GM19025 (cell line): ENCODE measurements around the gene CCDC61.

ENCODE experiments used
- ATAC-seq: cut with Tn5 transposase; IDR thresholded peaks from one replicate; pipeline ENCODE4 v1.9.1; 2021; ENCODE audit warnings: mild to moderate bottlenecking, low read depth, moderate library complexity; ENCODE audit not compliant: unreplicated experiment

CCDC61 gene

DNA sequence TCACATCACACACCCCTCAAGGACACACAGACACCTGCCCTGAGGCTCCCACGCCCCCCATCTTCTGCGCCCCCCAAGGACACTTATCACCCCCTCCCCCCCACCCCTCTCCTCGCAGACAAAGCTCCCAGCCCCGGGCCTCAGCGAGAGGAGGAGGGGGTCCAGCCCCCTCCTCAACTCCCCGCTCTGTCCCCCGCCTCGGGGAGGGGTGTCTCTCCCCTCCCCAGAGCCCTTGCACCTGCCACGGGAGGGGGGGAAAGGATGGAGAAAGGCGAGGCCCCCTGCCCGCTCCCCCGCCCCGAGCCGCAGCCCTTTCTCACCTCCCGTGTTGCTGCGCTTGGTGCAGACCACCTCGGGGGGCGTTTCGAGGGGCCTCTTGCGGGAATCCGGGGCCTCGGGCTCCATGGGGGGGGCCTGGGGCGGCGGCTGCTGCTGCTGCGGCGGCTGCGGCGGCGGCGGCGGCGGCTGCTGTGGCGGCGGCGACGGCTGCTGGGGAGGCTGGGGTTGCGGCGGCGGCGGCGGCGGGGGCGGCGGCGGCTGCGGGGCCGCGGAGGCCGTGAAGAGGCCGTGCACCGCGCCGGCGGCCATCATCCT is 22.2 kb upstream of the CCDC61 start:
- no peak for ATAC-seq

DNA sequence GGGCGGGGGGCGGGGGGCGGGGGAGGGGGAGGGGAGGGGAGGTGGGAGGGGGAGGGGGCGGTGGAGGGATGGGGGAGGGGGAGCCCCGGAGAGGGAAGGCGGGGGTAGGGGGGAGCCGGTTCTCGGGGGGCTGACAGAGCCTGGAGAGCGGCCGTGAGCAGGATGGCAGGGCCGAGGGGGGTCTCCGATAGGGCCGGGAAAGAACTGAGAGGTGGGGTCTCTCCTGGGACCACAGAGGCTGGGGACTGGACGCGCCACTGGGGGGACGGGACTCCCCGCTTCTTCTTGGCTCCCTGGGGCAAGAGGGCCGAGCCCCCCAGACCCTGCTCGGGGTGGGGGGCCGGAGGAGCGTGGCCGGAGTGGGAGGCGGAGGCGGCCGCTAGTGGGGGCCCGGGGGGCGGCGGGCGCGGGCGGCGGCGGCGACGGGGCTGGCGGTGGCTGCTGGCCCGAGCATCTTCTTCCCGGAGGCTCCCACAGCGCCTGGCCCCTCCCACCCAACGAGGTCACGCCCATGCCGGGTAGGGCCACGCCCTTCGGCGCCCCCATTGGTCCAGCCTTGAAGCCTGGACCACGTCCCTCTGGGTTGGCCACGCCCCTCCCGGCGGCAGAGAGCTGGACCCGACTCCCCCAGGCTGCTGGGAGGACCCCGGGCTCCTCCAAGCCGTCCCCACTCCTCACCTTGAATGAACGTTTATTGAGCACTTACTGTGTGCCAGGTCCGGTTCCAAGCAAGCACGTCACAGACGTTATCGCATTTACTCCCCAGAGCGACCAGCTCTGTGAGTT is 21.5 kb upstream of the CCDC61 start, which contains the start of gene NOVA2:
Gene NOVA2 (minus strand): TSS at position 313 of the 786 bp plus-strand sequence. CDS start 514 bp downstream, outside the sequence.
- ATAC-seq: no peak

DNA sequence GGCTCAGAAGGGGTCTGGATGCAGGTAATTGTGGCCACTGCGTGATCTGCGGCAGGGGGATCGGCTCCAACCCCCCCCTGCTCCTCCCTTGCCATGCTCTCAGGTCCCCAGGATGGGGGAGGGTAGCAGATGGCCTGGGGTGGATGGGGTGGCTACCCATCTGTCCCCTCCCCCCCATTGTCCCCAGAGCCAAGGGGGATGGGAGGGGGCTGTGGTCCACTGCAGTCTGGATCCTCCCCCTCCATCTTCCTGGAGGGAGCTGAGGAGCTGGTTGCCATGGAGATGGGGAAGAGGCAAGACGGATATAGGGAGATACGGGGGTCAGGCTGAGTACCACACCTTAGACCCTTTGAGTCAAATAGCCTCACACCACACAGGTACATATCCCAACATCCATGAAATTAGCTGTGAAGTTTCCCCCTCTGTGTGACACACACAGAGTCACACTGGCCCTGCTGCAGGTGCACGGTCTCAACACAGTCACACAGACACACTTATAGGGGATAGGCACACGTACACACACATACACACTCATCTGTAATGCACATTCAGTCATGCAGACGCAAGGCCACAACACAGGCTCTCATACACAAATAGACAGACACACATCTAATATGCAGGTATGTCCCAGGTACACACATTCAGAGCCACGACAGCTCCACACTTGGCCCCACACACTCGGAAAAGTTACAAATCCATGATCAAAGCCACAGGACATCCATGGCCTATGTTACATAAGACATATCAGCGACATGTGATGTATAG is 19.8 kb upstream of the CCDC61 start:
- ATAC-seq: no peak

DNA sequence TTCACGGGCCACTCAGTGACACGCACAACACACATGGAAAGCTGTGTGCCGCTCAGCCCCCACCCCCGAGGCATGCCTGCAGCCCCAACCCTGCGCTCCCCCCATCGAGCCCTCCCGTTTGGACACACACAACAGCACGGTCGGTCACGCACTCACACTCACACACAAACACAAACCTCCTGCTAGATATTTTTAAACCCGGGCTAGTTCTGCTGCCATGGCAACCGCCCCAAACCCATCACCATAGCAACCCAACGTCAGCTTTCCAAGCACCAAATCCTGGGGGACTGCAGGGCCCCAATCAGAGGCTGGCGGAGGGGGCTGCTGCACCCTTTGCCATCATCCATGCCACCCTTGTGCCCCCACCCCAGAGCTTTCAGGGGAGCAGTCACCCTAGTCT is 19.1 kb upstream of the CCDC61 start:
- ATAC-seq: no peak

DNA sequence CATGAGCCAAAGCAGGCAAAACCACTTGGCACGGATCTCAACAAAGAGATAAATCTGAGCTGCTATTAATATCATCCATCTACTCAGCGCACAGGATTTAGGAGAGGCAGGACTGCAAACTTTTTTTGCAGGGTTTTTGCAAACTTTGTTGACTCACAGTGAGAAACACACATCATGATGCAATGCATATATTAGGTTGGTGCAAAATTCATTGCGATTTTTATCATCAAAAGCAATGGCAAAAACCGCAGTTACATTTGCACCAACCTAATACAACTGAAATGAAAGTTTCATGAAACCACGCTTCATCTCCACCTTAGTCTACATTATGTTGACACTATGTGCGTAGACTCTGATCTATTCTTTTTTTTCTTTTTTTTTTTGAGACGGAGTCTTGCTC is 17.1 kb upstream of the CCDC61 start:
- ATAC-seq: no peak

DNA sequence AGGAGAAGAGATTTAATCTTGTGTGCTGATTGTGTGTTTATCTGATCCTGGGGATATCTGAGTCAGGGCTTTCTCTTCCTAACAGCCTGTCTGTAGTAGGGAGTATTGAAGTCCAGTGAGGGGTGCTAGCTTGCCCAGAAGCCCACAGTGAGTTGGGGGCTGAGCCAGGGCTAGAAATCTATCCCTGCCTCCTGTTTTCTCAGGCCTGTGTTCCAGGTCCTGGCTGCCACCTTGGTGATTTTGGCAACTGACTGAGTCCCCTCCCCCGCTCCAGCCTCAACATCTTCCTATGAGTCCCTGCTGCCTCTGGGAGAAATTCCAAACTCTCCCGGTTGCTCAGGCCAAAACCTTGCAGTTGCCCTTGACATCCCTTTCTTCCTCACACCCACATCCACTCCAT is 13.9 kb upstream of the CCDC61 start:
- ATAC-seq: no peak

DNA sequence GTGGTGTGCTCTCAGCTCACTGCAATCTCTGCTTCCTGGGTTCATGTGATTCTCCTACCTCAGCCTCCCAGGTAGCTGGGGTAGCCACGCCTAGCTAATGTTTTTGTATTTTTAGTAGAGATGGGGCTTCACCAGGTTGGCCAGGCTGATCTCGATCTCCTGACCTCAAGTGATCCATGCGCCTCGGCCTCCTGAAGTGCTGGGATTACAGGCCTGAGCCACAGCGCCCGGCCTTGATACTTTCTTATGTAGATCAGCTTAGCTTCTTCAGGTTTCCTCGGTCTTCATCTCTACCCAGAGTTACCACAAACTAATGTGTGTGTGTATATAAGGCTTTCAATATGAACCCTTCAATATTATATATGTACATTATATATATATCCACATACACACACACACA is 9.9 kb upstream of the CCDC61 start:
- no peak for ATAC-seq

DNA sequence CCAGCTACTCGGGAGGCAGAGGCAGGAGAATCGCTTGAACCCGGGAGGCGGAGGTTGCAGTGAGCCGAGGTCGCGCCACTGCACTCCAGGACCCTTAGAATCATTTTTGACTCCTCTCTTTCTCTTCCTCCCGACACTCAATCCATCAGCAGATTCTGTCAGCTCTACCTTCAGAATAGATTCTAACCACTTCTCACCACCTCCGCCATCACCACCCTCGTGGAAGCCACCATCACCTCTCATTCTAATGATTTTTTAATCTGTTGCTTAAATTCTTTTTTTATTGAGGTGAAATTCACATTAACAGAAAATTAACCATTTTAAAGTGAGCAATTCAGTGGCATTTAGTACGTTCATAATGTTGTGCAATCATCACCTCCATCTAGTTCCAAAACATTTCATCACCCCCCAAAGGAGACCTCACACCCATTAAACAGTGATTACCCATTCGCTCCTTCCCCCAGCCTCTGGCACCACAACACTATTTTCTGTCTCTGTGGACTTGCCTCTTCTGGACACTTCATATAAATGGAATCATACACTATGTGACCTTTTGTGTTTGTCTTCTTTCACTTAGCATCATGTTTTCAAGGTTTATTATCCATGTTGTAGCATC is 5.0 kb upstream of the CCDC61 start:
- ATAC-seq: no peak

DNA sequence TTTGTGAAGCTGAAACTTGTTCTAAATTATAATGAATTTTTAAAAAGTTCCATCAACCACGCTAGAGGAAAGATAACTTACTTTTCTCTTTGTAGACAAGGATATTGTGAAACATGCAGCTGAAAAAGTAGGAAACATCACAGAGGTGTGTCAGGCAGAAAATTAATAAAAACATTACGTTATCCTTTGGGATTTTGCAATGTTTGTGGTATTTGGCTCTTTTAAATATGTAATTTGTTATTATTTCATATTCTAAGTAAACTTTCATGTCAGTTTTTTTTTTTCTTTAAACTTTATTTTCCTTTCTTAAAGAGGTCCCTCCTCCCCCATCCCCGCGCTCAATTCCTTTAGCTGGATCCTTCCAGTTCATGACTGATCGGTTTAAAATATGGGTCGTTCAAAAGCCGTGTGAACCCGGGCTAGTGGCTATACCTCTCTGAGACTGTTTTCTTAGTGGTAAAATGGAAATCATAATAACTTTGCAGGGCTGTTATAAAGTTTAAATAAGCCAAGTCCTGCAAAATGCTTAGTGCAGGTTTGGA is 740 bp upstream of the CCDC61 start:
- ATAC-seq: no peak

DNA sequence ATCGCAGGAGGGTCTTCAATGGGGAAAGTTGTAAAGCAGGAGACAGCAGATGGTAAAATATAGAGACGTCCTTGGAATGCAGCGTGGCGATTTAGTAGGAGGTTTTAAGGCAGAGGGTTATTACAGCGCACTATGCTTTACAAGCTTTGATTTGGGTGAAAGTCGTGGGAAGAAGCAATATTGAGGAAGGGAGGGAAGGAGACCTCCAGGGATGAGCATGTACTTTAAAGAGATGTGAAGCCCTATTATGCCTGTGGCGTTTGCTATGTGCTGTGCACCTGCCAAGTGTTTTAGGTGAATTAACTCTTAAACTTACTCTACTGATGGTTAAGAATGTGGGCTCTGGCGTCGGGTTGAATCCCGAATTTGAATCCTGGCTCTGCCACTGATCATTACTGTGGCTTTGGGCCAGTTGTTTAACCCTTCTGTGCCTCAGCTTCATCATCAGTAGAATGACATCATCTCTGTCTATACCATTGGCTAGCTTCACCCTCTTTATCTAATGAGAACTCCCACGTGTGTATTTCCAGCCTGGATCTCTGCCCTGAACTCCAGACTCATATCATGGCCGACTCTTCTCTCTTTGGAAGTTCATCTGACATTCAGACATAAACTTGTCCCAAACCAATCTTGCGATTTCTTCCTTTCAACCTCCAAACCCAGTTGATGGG is 583 bp downstream of the CCDC61 start:
- no peak for ATAC-seq

DNA sequence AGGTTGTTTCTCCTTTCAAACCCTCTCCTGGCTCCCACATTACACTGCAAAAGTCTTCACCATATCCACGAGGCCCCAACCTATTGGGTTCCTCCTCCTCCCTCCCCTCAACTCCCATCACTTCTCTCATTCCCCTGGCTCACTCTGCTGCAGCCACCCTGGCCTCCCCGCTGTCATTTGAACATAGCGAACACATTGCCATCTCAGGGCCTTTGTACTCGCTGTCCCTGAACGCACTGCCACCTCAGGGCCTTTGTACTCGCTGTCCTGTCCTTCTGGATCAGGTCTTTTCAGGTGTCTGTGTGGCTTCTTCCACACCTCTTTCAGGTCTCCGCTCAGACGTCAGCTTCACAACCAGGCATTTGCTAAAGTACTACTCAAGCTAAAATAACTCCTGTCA is 1.7 kb downstream of the CCDC61 start:
- no peak for ATAC-seq

DNA sequence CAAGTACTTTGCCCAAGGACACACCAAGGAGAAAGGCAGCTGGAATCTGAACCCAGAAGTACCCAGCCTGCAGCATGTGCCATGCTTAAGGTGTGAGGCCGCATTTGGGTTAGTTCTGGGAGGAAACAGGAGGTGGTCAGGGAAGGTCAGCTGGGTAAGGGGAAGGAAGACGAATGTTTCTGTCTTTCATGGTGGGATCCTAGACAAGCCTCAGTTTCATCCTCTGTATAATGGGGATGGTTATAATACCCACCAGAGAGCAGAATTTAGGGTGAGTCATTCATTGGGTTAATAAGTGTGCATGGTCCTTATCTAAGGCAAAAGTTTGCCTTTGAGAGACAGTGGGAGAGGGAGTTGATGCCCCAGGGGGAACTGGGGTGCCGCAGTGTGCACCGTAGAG is 3.6 kb downstream of the CCDC61 start:
- ATAC-seq: no peak

DNA sequence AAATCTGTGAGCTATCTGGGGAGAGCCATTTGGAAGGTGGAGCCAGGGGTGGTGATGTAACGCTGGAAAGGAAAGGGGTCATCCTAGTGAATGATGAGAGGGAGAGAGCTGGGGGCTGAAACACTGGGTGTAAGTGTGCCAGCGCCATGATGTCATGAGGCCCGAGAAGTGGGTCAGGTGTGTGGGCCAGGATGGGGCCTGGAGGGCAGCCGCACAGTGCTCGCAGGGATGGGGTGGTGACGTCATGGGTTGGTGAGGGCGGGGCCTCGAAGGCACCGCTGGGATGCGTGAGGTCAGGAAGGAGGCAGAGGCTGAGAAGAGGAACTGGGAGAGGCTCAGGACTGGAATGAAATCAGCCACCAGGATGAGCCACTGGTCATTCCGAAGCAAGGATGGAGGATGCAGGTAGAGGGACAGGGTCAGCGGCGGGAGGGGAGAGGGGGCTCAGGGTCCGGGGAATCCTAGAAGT is 4.4 kb downstream of the CCDC61 start:
- no peak for ATAC-seq

DNA sequence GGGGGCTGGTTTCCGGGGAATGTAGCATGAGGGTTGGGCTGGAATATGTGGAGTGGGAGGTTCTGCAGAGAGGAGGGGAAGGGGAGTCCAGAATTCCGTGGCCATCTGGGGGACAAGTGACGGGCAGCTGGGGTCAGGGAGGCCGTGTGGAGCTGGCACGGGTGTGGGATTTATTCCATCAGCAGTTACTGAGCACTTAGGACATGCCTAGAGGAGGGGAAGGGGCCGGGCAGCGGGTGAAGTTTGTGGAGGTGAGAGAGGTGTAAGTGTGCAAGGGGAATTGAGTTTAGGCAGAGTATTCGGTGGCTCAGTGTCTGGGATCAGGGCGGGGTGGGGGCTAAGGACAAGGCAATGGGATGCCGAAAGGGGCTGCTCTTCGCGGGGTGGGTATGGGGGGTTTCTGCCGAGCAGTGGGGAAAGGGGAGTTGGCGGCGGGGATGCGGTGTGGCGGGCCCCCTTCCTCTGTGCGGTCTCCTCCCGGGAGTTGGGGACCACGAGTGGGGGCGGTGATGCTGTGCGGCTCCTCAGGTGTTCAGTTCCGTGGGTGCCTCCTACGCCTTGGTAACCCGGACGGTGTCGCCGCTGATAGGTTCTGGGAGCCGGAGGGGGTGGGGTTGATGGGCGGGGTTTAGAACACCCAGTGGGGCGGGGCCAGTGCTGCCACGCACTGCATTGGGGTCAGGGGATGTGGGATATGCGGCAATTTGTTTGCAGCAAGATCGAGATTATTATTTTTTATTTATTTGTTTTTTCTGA is 5.4 kb downstream of the CCDC61 start:
- ATAC-seq: no peak

DNA sequence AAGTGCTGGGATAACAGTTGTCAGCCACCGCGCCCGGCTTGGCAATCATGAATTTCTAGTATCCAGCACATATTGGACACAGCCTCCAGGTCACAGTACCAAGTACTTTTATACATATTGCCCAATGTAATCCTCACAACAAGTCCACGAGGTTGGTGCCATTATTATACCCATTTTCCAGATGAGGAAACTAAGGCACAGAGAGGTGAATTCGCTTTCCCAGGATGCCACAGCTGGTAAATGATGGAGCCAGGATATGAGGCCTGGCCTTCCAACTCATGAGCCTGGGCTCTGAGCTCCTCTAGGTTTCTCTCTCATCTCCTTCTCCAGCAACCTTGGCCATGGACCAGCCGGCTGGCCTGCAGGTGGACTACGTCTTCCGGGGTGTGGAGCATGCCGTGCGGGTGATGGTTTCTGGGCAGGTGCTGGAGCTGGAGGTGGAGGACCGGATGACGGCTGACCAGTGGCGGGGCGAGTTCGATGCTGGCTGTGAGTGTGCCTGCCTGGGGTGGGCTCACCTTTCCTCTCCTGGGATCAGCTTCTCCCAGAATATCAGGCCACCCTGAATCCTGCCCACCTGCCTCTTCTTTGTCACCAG is 7.5 kb downstream of the CCDC61 start:
- ATAC-seq: no peak

DNA sequence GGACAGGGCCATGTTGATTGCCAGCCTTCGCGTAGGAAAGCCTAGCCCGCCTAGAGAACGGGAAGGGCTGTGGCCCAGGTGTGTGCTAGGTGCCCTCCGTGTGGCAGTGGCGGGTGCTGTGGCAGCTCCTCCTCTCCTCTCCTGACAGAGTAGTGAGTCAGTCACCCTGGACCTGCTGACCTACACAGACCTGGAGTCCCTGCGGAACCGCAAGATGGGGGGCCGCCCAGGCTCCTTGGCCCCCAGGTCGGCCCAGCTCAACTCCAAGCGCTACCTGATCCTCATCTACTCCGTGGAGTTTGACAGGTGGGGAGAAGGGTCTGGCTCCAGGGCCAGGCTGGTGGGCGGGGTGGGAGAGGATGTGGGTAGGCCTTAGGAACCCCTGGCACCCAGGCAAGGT is 11.1 kb downstream of the CCDC61 start:
- ATAC-seq: no peak

DNA sequence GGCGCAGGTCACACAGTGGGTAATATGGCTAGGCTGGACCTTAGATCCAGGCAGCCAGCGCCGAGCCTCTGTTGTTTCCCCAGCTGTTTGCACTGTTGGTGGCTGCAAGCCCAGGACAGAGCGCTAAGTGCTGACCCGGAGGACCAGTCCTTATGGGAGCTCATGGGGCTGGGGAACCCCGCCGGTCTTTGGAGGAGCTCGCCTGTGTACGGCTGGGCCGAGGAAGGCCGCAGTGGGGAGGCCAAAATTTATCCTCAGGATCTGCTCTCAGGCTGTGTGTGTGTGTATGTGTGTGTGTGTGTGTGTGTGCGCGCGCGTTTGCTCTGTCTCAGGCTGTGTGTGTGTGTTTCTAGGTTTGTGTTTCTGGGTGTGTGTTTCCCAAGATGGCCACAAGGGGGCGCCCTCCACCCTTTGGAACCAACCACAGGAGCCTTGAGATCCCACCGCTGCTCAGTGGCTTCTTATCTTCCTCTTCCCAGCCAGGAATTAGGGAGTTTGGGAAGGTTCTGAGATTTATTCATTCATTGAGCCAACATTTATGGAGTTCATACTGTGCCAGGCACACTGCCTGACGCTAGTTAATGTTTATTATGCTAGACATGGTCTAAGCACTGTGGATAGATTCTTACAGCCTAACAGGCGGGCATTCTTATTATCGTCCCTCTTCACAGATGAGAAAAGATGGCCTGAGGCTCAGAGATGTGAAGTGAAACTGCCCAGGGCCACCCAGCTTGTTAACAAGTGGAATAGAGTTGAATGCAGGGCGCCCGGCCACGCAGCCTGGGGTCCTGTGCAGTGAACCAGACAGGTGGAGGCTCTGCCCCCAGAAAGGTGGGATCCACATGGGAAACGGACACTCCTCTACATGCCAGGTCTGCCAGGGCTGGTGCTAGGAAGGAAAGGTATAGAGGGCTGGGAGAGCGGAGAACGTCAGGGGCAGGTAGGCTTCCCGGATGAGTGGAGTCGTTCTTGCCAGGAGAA is 14.6 kb downstream of the CCDC61 start:
- ATAC-seq: no peak

DNA sequence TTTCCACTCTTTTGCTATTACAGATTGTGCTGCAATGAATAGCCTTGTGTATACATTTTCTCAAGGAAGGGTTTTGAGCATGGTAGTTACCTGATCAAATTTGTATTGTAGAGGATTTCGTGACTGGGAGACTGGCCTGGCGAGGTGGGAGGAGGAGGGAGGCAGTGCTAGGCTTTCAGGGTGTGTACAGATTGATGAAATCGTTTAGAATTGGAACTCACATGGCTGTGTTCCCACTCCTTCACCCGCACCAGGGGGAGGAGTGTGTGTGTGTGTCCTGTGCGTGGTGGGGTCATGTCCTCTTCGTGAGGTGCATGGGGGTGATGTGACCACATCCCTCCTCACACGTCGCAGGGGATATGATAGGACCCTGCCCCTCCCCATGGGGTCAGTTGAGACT is 19.3 kb downstream of the CCDC61 start:
- no peak for ATAC-seq
